ENCODE measurements around the gene CHRDL2.

GRCh38 chr11:74707602-74708510 is 23.4 kb downstream of the CHRDL2 start:
- no peak for TF ChIP-seq CTCF (IDR thresholded peaks at IDR 0.05)
- TF ChIP-seq POLR2A (IDR thresholded peaks at IDR 0.05), result no peak
